B cell (primary cell): Measurements from ENCODE around the gene ARHGAP6.

Source experiments
- CTCF ChIP-seq: fragments of 200-600 bp; IDR thresholded peaks from one replicate; pipeline ENCODE4 v1.8.0; 2022; ENCODE audit warnings: antibody characterized with exemption, mild to moderate bottlenecking
- EZH2 ChIP-seq: IDR thresholded peaks from 2 replicates; pipeline ENCODE4 v1.6.1; 2012; ENCODE audit warnings: borderline replicate concordance, low read depth, mild to moderate bottlenecking, moderate library complexity, low read length; ENCODE audit not compliant: insufficient read depth, poor library complexity, severe bottlenecking

GRCh38 chrX:11151799-11152559 lies 513.7 kb downstream of the ARHGAP6 start:
- TF ChIP-seq CTCF (no peak), EZH2 (no peak)
